Glomerular endothelial cell (primary cell): Measurements from ENCODE around the gene SEC23B. TPM values are rescaled to one million over a fixed set of nuclear protein-coding genes. Genes with fewer than 3 reads are reported as not detected.

ENCODE experiments used
- DNase-seq: peaks from one replicate; pipeline ENCODE4 v3.0.0-alpha.2; 2011; ENCODE audit warnings: low read depth, low spot score; ENCODE audit errors: extremely low read depth
- total RNA-seq: library from RNA; depleted of rRNA; stranded (reverse); fragments of >200 nt; gene quantifications from 2 replicates; pipeline ENCODE4 v1.2.3, GENCODE V29; 2015

SEC23B gene
- total RNA-seq, 1 donor from 2014 or later = 41.4 TPM

DNA sequence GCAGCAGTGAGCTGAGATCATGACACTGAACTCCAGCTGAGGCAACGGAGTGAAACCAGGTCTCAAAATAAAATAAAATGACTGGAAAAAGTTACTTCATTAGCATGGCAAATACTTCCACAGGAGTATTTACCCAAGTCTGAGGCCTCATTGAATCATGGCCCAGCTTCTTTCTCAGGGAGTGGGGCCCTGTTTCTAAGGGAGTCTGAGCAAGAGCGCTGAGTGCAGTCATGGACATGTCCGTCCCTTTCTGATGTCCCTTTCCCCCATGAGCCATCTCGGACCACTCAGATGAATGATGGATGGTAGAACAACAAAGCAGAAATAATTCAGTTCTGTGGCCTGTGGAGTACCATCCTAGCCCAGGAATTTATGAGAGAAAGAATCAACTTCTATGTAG lies 72.3 kb downstream of the SEC23B start:
- no peak for DNase-seq

- DNase-seq = no peak
Measured at GRCh38 chr20:18585134-18585533, 77.4 kb downstream of the SEC23B start.

DNA sequence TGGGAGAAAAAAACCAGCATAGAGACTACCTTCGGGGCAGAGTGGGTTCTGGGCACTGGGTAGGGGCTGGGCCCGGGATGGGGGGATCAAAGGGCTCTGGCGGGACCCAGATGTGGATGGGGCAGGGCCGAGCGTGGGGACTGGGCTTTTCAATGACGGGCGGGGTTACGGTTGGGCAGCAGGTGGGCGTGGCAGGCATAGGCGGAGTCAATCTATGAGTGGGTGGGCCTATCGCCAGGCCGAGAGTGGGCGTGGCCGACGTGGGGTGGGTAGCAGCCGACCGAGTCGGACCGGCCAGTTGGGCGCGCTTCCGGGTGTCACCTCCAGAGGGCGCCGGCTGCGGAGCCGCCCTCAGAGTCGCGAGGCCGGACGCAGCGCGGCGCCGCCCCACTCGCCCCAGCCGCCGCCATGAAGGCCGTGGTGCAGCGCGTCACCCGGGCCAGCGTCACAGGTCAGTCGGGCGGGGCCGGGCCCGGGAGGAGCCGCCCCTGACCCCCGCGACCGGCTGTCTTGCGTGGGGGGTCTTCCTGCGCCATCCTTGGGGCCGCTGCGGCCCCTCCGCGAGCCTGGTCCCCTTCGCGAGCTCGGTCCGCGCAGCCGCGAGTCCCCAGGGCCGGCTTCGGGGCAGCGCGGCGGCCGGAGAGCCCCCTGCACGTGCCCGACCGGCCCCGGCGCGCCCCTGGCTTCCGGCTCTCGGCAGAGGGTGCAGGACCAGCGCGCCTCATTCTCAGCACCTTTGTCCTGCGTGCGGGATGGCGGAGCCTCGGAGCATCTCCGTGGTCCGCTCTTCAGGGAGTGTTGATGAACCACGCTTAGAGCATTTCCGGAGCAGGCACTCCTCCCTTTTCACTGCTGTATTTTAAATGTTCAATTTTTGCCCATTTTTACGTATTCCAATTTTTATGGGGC lies 80.2 kb downstream of the SEC23B start, which contains the start of gene DTD1:
Gene DTD1 (plus strand): TSS at position 390 of the 909 bp plus-strand sequence. CDS start 19 bp downstream, at position 409.
- peak; percentile 10 for DNase-seq

- DNase-seq = no peak
Measured at GRCh38 chr20:18588574-18588933, 80.8 kb downstream of the SEC23B start.

DNA sequence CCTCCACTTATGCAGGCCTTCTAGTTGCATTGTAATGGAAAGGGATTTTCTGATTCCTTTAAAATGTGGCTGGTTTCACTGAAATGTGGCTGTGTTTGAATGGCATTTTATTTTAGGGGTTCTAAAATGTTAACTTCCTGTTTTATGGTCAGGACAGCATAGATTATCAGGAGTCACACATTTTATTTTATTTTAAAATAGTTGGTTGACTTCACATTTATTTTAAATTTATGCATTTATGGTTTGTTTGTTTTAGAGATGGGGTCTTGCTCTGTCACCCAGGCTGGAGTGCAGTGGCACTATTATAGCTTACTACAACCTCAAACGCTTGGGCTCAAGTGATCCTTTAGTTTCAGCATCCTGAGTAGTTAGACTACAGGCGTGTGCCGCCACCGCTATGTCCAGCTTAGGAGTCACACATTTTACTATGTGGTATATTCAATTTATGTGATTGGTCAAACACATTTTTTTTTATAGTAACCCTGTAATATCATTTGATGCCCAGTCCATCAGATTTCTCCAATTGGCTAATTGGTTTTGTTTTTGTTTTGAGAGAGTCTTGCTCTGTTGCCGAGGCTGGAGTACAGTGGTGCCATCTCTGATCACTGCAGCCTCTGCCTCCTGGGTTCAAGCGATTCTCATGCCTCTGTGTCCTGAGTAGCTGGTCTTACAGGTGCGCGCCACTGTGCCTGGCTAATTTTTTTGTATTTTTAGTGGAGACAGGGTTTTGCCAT lies 82.4 kb downstream of the SEC23B start:
- no peak for DNase-seq

- no peak for DNase-seq
Measured at GRCh38 chr20:18596270-18596669, 88.5 kb downstream of the SEC23B start.

GRCh38 chr20:18609741-18610140 lies 102.0 kb downstream of the SEC23B start:
- no peak for DNase-seq

Other genes with a start within 250 kb of the SEC23B start
- gene ZNF133, start 219.4 kb upstream of the SEC23B start, total RNA-seq = 12.4 and 13.4 TPM in 2 replicates
- 0.97 and 2.3 TPM in 2 replicates for gene DZANK1, start 40.9 kb upstream of the SEC23B start, total RNA-seq
- gene POLR3F, start 40.5 kb upstream of the SEC23B start, total RNA-seq = 5.4 and 8.6 TPM in 2 replicates
- gene RBBP9, start 10.7 kb upstream of the SEC23B start, total RNA-seq = 12.0 and 20.0 TPM in 2 replicates
- gene SMIM26, start 59.5 kb downstream of the SEC23B start, total RNA-seq = 57.5 and 79.8 TPM in 2 replicates
- gene DTD1, start 80.1 kb downstream of the SEC23B start, total RNA-seq = 56.5 and 57.5 TPM in 2 replicates